Activated CD4-positive, alpha-beta memory T cell treated with anti-CD3 and anti-CD28 coated beads, Interleukin-2, amount 10 ng/mL, durations not matched to agents 7 days and 5 days (primary cell): Measurements from ENCODE around the gene CHAC2. TPM values are rescaled to one million over a fixed set of nuclear protein-coding genes. Genes with fewer than 3 reads are reported as not detected.
A peak's percentile ranks its signal among the peaks of the same experiment; 100 is the strongest.
"Not testable (repeated sequence)": the region's sequence is repeated elsewhere in the genome, so short reads cannot be mapped to it uniquely, and the experiment has no call there.

Experiments used
- CTCF ChIA-PET: fragments of 350-600 bp; sonication (Branson Sonifier 250); formaldehyde crosslinking; loops from one replicate; lab custom pipeline; 2021; ENCODE audit warnings: antibody characterized with exemption, inconsistent platforms; lab: Charles Lee
- POLR2A ChIA-PET: fragments of 350-600 bp; sonication (Branson Sonifier 250); formaldehyde crosslinking; loops from one replicate; lab custom pipeline; 2021; ENCODE audit warnings: antibody characterized with exemption; lab: Charles Lee
- DNase-seq: peaks from one replicate; pipeline ENCODE4 v3.0.0-alpha.2; 2020
- H3K27ac Mint-ChIP-seq: one replicate; pipeline ENCODE4 v1.8.0; 2021; ENCODE audit warnings: mild to moderate bottlenecking, mixed read lengths
- H3K27me3 Mint-ChIP-seq: one replicate; pipeline ENCODE4 v1.8.0; 2021; ENCODE audit warnings: mixed read lengths
- H3K36me3 Mint-ChIP-seq: one replicate; pipeline ENCODE4 v1.8.0; 2021; ENCODE audit warnings: low read depth, mixed read lengths
- H3K4me1 Mint-ChIP-seq: one replicate; pipeline ENCODE4 v1.8.0; 2021; ENCODE audit warnings: mixed read lengths
- H3K4me3 Mint-ChIP-seq: one replicate; pipeline ENCODE4 v1.8.0; 2021; ENCODE audit warnings: mild to moderate bottlenecking, mixed read lengths
- H3K9me3 Mint-ChIP-seq: one replicate; pipeline ENCODE4 v1.8.0; 2021; ENCODE audit warnings: mixed read lengths
- total RNA-seq, 2 experiments: library from RNA; stranded (reverse); gene quantifications; one replicate each; pipeline ENCODE4 v1.2.3, GENCODE V29; 2021

The CHAC2 gene
- total RNA-seq, 2 experiments from 2014 or later = 9.1 to 10.3 TPM

GRCh38 chr2:53752385-53752784, 15.2 kb upstream of the CHAC2 start:
- DNase-seq = no peak
- POLR2A ChIA-PET = interaction anchor here (3.7 kb wide), 1 partner anchor 16 kb away, joined by 23 read pairs; the partner anchor contains the start of gene CHAC2
- H3K9me3 Mint-ChIP-seq = no peaks in the 10 kb centered on the region
- H3K4me3 Mint-ChIP-seq = no peak overlapping the region
- H3K36me3 Mint-ChIP-seq = peaks cover 38% of the 10 kb centered on the region
- no peak overlapping the region for H3K27ac Mint-ChIP-seq
- H3K4me1 Mint-ChIP-seq = peaks cover 29% of the 10 kb centered on the region
- CTCF ChIA-PET = no interaction called here
- H3K27me3 Mint-ChIP-seq = no peaks in the 10 kb centered on the region

GRCh38 chr2:53753041-53753440, 14.6 kb upstream of the CHAC2 start:
- H3K36me3 Mint-ChIP-seq = peaks cover 37% of the 10 kb centered on the region
- DNase-seq = no peak
- POLR2A ChIA-PET = no interaction called here
- no peak overlapping the region for H3K4me3 Mint-ChIP-seq
- CTCF ChIA-PET = no interaction called here
- no peaks in the 10 kb centered on the region for H3K27me3 Mint-ChIP-seq
- H3K4me1 Mint-ChIP-seq = peaks cover 29% of the 10 kb centered on the region
- no peak overlapping the region for H3K27ac Mint-ChIP-seq
- no peaks in the 10 kb centered on the region for H3K9me3 Mint-ChIP-seq

GRCh38 chr2:53755121-53755520, 12.5 kb upstream of the CHAC2 start:
- CTCF ChIA-PET = interaction anchor here (2.6 kb wide), 1 partner anchor 12 kb away, joined by 6 read pairs; the partner anchor contains the start of gene CHAC2
- Mint-ChIP-seq H3K27me3 (no peaks in the 10 kb centered on the region), H3K9me3 (no peaks in the 10 kb centered on the region)

GRCh38 chr2:53756644-53757043, 11.0 kb upstream of the CHAC2 start:
- Mint-ChIP-seq H3K36me3 (peaks cover 22% of the 10 kb centered on the region), H3K4me1 (peaks cover 18% of the 10 kb centered on the region), H3K4me3 (no peak overlapping the region), H3K27ac (no peak overlapping the region), H3K27me3 (no peaks in the 10 kb centered on the region), H3K9me3 (no peaks in the 10 kb centered on the region)
- ChIA-PET POLR2A (interaction anchor here (4.1 kb wide), 1 partner anchor 11 kb away, joined by 14 read pairs; the partner anchor contains the start of gene CHAC2), CTCF (interaction anchor here (2.6 kb wide), 1 partner anchor 11 kb away, joined by 6 read pairs; the partner anchor contains the start of gene CHAC2)
- DNase-seq = no peak

More at GRCh38 chr2:53755121-53755520, 12.5 kb upstream of the CHAC2 start:
- Mint-ChIP-seq H3K4me3 (no peak overlapping the region), H3K4me1 (peaks cover 28% of the 10 kb centered on the region), H3K27ac (no peak overlapping the region), H3K36me3 (peaks cover 25% of the 10 kb centered on the region)
- no peak for DNase-seq
- POLR2A ChIA-PET = interaction anchor here (4.1 kb wide), 1 partner anchor 12 kb away, joined by 14 read pairs; the partner anchor contains the start of gene CHAC2

GRCh38 chr2:53757206-53757605, 10.4 kb upstream of the CHAC2 start:
- POLR2A ChIA-PET = interaction anchor here (4.1 kb wide), 1 partner anchor 10 kb away, joined by 14 read pairs; the partner anchor contains the start of gene CHAC2
- DNase-seq, H3K27me3 Mint-ChIP-seq, H3K27ac Mint-ChIP-seq, H3K9me3 Mint-ChIP-seq, H3K4me3 Mint-ChIP-seq: not testable (repeated sequence)
- CTCF ChIA-PET = interaction anchor here (2.6 kb wide), 1 partner anchor 10 kb away, joined by 6 read pairs; the partner anchor contains the start of gene CHAC2
- H3K4me1 Mint-ChIP-seq = peaks cover 12% of the 10 kb centered on the region
- peaks cover 27% of the 10 kb centered on the region for H3K36me3 Mint-ChIP-seq

GRCh38 chr2:53765767-53766166, 1.8 kb upstream of the CHAC2 start:
- H3K9me3 Mint-ChIP-seq = no peaks in the 10 kb centered on the region
- CTCF ChIA-PET = no interaction called here

GRCh38 chr2:53768242-53768542, 588 bp downstream of the CHAC2 start:
- no peak for DNase-seq
- no peaks in the 10 kb centered on the region for H3K9me3 Mint-ChIP-seq
- ChIA-PET POLR2A (interaction anchor here (1.0 to 4.0 kb wide), 14 partner anchors 9 to 1751 kb away, joined by 3 to 163 read pairs (median 9); partner anchors contain the start of genes ACYP2, ASB3, ERLEC1 and PSME4), CTCF (interaction anchor here (1.8 to 4.4 kb wide), 4 partner anchors 9 to 336 kb away, joined by 6 to 24 read pairs (median 10); partner anchors contain the start of genes ASB3 and ERLEC1)
- H3K27ac Mint-ChIP-seq = peak overlapping the region; percentile 86
- H3K4me3 Mint-ChIP-seq = peak overlapping the region; percentile 95
- peaks cover 46% of the 10 kb centered on the region for H3K4me1 Mint-ChIP-seq
- peaks cover 21% of the 10 kb centered on the region for H3K36me3 Mint-ChIP-seq
- no peaks in the 10 kb centered on the region for H3K27me3 Mint-ChIP-seq

More at GRCh38 chr2:53765767-53766166, 1.8 kb upstream of the CHAC2 start:
- Mint-ChIP-seq H3K27me3 (no peaks in the 10 kb centered on the region), H3K27ac (no peak overlapping the region), H3K36me3 (peaks cover 25% of the 10 kb centered on the region), H3K4me3 (no peak overlapping the region), H3K4me1 (peaks cover 38% of the 10 kb centered on the region)
- DNase-seq = no peak
- POLR2A ChIA-PET = no interaction called here

GRCh38 chr2:53769318-53769945, 1.8 kb downstream of the CHAC2 start:
- Mint-ChIP-seq H3K27ac (no peak overlapping the region), H3K4me1 (peaks cover 50% of the 10 kb centered on the region), H3K36me3 (peaks cover 17% of the 10 kb centered on the region), H3K9me3 (no peaks in the 10 kb centered on the region), H3K4me3 (peak overlapping the region; percentile 95), H3K27me3 (no peaks in the 10 kb centered on the region)
- ChIA-PET CTCF (interaction anchor here (1.2 to 4.4 kb wide), 2 partner anchors 13 to 17 kb away, joined by 4 to 24 read pairs; partner anchors contain the start of genes ASB3 and ERLEC1), POLR2A (interaction anchor here (1.1 to 4.0 kb wide), 4 partner anchors 11 to 201 kb away, joined by 3 to 163 read pairs (median 24); partner anchors contain the start of genes ASB3, ERLEC1 and PSME4)
- DNase-seq = no peak

GRCh38 chr2:53770264-53770663, 2.7 kb downstream of the CHAC2 start:
- POLR2A ChIA-PET = interaction anchor here (4.0 kb wide), 2 partner anchors 10 to 15 kb away, joined by 26 to 163 read pairs; partner anchors contain the start of genes ASB3 and ERLEC1
- no peak for DNase-seq

GRCh38 chr2:53777134-53777533, 9.5 kb downstream of the CHAC2 start:
- ChIA-PET CTCF (interaction anchor here (2.5 kb wide), 1 partner anchor 9 kb away, joined by 13 read pairs; the partner anchor contains the start of gene CHAC2), POLR2A (interaction anchor here (0.9 to 2.6 kb wide), 3 partner anchors 9 to 63 kb away, joined by 3 to 25 read pairs (median 14); partner anchors contain the start of genes ASB3, CHAC2 and ERLEC1)
- peaks cover 15% of the 10 kb centered on the region for H3K4me1 Mint-ChIP-seq
- DNase-seq = no peak
- no peak overlapping the region for H3K27ac Mint-ChIP-seq
- H3K36me3 Mint-ChIP-seq = peaks cover 54% of the 10 kb centered on the region
- no peaks in the 10 kb centered on the region for H3K27me3 Mint-ChIP-seq
- H3K4me3 Mint-ChIP-seq = no peak overlapping the region
- no peaks in the 10 kb centered on the region for H3K9me3 Mint-ChIP-seq

More at GRCh38 chr2:53770264-53770663, 2.7 kb downstream of the CHAC2 start:
- peaks cover 14% of the 10 kb centered on the region for H3K36me3 Mint-ChIP-seq
- H3K27ac Mint-ChIP-seq = no peak overlapping the region
- peaks cover 50% of the 10 kb centered on the region for H3K4me1 Mint-ChIP-seq
- no peaks in the 10 kb centered on the region for H3K27me3 Mint-ChIP-seq
- no peaks in the 10 kb centered on the region for H3K9me3 Mint-ChIP-seq
- CTCF ChIA-PET = interaction anchor here (4.4 kb wide), 1 partner anchor 16 kb away, joined by 24 read pairs; the partner anchor contains the start of genes ASB3 and ERLEC1
- H3K4me3 Mint-ChIP-seq = no peak overlapping the region

GRCh38 chr2:53778536-53779162, 11.0 kb downstream of the CHAC2 start:
- DNase-seq = no peak
- ChIA-PET POLR2A (interaction anchor here (2.9 kb wide), 1 partner anchor 10 kb away, joined by 26 read pairs; the partner anchor contains the start of gene CHAC2), CTCF (no interaction called here)
- Mint-ChIP-seq H3K27me3 (no peaks in the 10 kb centered on the region), H3K4me1 (peaks cover 18% of the 10 kb centered on the region), H3K4me3 (no peak overlapping the region), H3K36me3 (peaks cover 48% of the 10 kb centered on the region), H3K9me3 (no peaks in the 10 kb centered on the region), H3K27ac (no peak overlapping the region)

- H3K9me3 Mint-ChIP-seq = no peaks in the 10 kb centered on the region
- H3K4me3 Mint-ChIP-seq = no peak overlapping the region
- ChIA-PET CTCF (no interaction called here), POLR2A (interaction anchor here (2.9 kb wide), 1 partner anchor 12 kb away, joined by 26 read pairs; the partner anchor contains the start of gene CHAC2)
- no peak overlapping the region for H3K27ac Mint-ChIP-seq
- H3K36me3 Mint-ChIP-seq = peaks cover 43% of the 10 kb centered on the region
- no peak for DNase-seq
- H3K4me1 Mint-ChIP-seq = peaks cover 26% of the 10 kb centered on the region
- H3K27me3 Mint-ChIP-seq = no peaks in the 10 kb centered on the region
Measured at GRCh38 chr2:53780056-53780455, 12.5 kb downstream of the CHAC2 start.
